ENCODE results near the gene TSPYL2.

Gene TSPYL2

GRCh38 chrX:53126377-53126776 is 44.2 kb downstream of the TSPYL2 start:
- no peak for DNase-seq

- DNase-seq, result no peak
Measured at GRCh38 chrX:53128097-53128749, 46.1 kb downstream of the TSPYL2 start.

GRCh38 chrX:53133400-53133799 is 51.2 kb downstream of the TSPYL2 start:
- DNase-seq, result no peak

GRCh38 chrX:53135581-53135980 is 53.4 kb downstream of the TSPYL2 start:
- no peak for DNase-seq
